Measurements from ENCODE around the gene DLX3.

The DLX3 gene

GRCh38 chr17:50023520-50023919, 28.5 kb upstream of the DLX3 start:
- no peak for DNase-seq

- DNase-seq, result no peak
Measured at GRCh38 chr17:50022463-50023130, 27.6 kb upstream of the DLX3 start.

- DNase-seq, result no peak
Measured at GRCh38 chr17:50021681-50022370, 26.8 kb upstream of the DLX3 start.

- DNase-seq, result no peak
Measured at GRCh38 chr17:50020841-50021599, 26.0 kb upstream of the DLX3 start.

- no peak for DNase-seq
Measured at GRCh38 chr17:50018909-50019308, 23.9 kb upstream of the DLX3 start.

GRCh38 chr17:50015146-50015545, 20.1 kb upstream of the DLX3 start:
- DNase-seq, result no peak

- no peak for DNase-seq
Measured at GRCh38 chr17:50014471-50015088, 19.6 kb upstream of the DLX3 start.

GRCh38 chr17:50013079-50013478, 18.1 kb upstream of the DLX3 start:
- DNase-seq, result no peak

GRCh38 chr17:50009282-50009681, 14.3 kb upstream of the DLX3 start:
- no peak for DNase-seq

GRCh38 chr17:50003911-50004310, 8.9 kb upstream of the DLX3 start:
- no peak for DNase-seq

GRCh38 chr17:49998836-49999511, 4.0 kb upstream of the DLX3 start:
- no peak for DNase-seq

GRCh38 chr17:49997773-49998703, 3.0 kb upstream of the DLX3 start:
- peak; percentile 90 for DNase-seq

GRCh38 chr17:49997301-49997650, 2.3 kb upstream of the DLX3 start:
- no peak for DNase-seq

GRCh38 chr17:49996495-49997300, 1.7 kb upstream of the DLX3 start:
- peak; percentile 77 for DNase-seq

GRCh38 chr17:49996121-49996494, 1.1 kb upstream of the DLX3 start:
- no peak for DNase-seq

GRCh38 chr17:49994085-49995054, 654 bp downstream of the DLX3 start:
- DNase-seq, result no peak

GRCh38 chr17:49993423-49994060, 1.5 kb downstream of the DLX3 start:
- DNase-seq, result no peak

- no peak for DNase-seq
Measured at GRCh38 chr17:49992933-49993422, 2.0 kb downstream of the DLX3 start.

All from femur (tissue), 1 donor.